GM12892 (cell line): ENCODE measurements around the gene DPH3.

Source experiments
- POLR2A ChIP-seq: IDR thresholded peaks from 2 replicates; pipeline ENCODE4 v1.6.1; 2011; ENCODE audit warnings: low read depth, low read length, control low read depth
- POLR2AphosphoS5 ChIP-seq: IDR thresholded peaks from 2 replicates; pipeline ENCODE4 v1.6.1; 2011; ENCODE audit warnings: low read depth, low read length, control low read depth

DNA sequence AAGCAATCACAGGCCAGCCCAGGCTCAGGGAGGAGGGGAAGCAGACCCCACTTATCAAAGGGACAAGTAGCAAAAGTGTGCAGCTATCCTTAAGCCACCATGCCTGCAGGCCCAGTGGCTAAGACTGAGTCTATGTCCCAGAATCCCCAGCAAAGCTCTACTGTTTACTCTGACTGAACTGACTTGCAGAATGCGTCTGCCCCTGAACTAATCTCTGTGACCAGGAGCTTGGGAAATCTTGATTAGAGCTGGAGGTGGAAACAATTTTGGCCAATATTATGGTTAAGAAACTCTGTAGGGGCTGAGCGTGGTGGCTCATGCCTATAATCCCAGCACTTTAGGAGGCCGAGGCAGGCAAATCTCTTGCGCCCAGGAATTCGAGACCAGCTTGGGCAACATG lies 22.6 kb downstream of the DPH3 start:
- TF ChIP-seq POLR2AphosphoS5 (no peak), POLR2A (no peak)
